ENCODE measurements around the gene OBSCN.

DNA sequence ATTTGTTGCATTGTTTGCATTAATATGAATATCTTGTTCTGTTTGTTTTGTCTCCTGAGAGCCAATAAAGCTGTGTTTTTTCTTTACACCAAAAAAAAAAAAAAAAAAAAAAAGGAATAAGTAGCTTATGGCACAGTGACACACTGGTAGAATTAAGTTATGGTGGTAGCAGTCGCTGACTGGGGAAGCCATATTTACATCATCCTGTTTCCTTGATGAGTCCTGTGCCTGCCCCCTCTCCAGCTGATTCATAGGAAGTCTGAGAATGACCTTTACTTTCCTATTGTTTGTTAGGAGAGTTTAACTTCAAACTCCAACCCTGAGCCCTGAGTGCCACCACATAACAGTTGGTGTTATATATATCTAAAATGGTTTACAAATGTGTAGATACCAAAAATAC, 62.2 kb downstream of the OBSCN start:
- TF ChIP-seq E2F5 (CRISPR knock-in tag; conservative IDR thresholded peaks at IDR 0.05) (no peak), CTCF (CRISPR knock-in tag; IDR thresholded peaks at IDR 0.05) (no peak), ELF1 (CRISPR knock-in tag; IDR thresholded peaks at IDR 0.05) (no peak), ZBTB21 (CRISPR knock-in tag; IDR thresholded peaks at IDR 0.05) (no peak), POLR2A (IDR thresholded peaks at IDR 0.05; ENCODE audit: insufficient read depth in 1 of 2, low read depth in 2 of 2, low read length in 2 of 2) (no peak), CREM (IDR thresholded peaks at IDR 0.05) (no peak), CREM (CRISPR knock-in tag; IDR thresholded peaks at IDR 0.05) (no peak), SP140L (CRISPR knock-in tag; IDR thresholded peaks at IDR 0.05; ENCODE audit: borderline replicate concordance) (no peak), ZNF781 (CRISPR knock-in tag; IDR thresholded peaks at IDR 0.05; ENCODE audit: borderline replicate concordance, not compliant biosample characterization) (no peak), MXI1 (IDR thresholded peaks at IDR 0.05; ENCODE audit: borderline replicate concordance, low read depth, low read length) (no peak)
